DND-41 (cell line): ENCODE measurements around the gene VCP.

Source experiments
- CTCF ChIP-seq: IDR thresholded peaks from 2 replicates; pipeline ENCODE4 v1.5.1; 2012; ENCODE audit warnings: borderline replicate concordance, low read length, moderate library complexity, mild to moderate bottlenecking; ENCODE audit not compliant: poor library complexity, severe bottlenecking; ENCODE audit errors: extremely low read depth
- EZH2 ChIP-seq: IDR thresholded peaks from 3 replicates; pipeline ENCODE4 v1.6.1; 2012; ENCODE audit warnings: borderline replicate concordance, low read depth, mild to moderate bottlenecking, moderate library complexity, low read length, inconsistent platforms; ENCODE audit not compliant: severe bottlenecking

DNA sequence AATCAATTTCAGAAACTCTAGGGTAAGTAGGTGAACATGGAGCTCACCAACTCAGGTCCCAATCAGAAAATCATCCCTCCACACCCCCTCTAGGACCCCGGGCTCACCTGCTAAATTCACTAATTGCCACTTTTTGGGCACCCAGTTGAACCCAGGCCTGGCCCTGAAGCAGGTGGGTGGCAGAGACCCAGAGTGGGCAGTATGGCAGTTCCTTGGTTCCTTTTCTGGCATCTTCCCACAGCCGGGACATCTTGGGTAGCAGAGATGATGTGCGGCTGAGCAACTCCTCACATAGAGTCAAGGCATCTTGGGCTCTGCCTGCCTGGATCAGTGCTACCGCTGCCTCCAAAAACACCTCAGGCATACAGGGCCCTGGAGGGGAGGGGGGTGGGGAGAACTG is 2.9 kb upstream of the VCP start:
- no peak for TF ChIP-seq CTCF
- TF ChIP-seq EZH2 = no peak
